Measurements from ENCODE around the gene SYTL4. TPM values are rescaled to one million over a fixed set of nuclear protein-coding genes. Genes with fewer than 3 reads are reported as not detected.

The SYTL4 gene
- total RNA-seq, 2 donors from 2014 or later: not detected

GRCh38 chrX:100717363-100717762, 14.6 kb downstream of the SYTL4 start:
- no peak for ATAC-seq (replicated peaks)
- H3K27ac Mint-ChIP-seq: no peak overlapping the region
- H3K4me3 Mint-ChIP-seq: no peak overlapping the region
- H3K36me3 Mint-ChIP-seq (ENCODE audit: low read depth): no peaks in the 10 kb centered on the region
- H3K4me1 Mint-ChIP-seq: no peaks in the 10 kb centered on the region
- H3K27me3 Mint-ChIP-seq: no peaks in the 10 kb centered on the region
- no peaks in the 10 kb centered on the region for H3K9me3 Mint-ChIP-seq

DNA sequence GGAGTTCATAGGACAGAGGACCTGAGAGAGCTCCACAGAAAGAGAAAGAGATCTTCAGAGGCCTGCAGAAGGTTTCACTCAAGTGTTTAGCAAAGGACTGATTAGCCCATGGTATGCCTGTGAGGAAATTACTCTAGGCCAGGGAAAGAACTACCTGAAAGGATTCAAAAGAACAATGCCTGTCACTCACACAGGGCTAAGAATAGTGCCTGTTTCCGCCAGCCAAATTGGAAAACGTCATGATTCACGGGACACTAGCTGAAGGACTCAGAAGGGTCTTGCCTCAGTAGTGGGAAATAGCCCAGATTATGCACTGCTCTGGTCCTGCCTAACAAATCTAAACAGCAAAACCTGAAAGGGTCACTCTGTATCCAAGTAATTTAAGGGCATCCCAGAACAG, 21.1 kb downstream of the SYTL4 start:
- ATAC-seq (replicated peaks): no peak
- Mint-ChIP-seq H3K27ac (no peak overlapping the region), H3K4me1 (no peaks in the 10 kb centered on the region), H3K27me3 (peaks cover 6% of the 10 kb centered on the region), H3K36me3 (ENCODE audit: low read depth) (no peaks in the 10 kb centered on the region), H3K9me3 (no peaks in the 10 kb centered on the region), H3K4me3 (no peak overlapping the region)

DNA sequence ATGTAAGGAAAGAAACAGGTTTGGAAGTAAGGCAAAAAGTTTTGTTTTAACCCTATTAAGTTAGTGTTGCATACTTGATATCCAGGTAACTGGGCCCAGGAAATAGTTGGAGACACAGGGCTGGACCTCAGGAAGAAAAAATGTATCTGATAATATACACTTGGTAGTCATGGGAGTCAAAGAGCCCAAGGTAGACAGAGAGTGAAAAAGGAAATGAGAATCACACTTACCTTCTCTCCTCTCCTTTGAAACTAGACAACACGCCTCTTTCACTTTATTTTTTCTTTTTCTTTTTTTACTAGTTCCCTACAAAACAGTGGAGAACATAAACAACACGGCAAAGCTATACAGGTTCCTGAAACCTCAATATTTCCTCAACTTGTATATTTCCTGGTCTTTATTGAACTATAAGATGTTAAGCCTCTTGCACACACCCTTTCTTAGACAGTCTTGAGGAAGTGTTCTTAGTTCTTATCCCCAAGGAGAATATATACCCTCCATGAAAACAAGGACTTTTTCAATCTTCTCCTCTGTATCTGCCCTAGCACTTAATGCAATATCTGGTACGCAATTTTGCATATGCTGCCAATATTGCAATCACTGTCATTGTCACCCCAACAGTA, 27.2 kb downstream of the SYTL4 start:
- Mint-ChIP-seq H3K4me1 (no peaks in the 10 kb centered on the region), H3K9me3 (no peaks in the 10 kb centered on the region), H3K27ac (no peak overlapping the region), H3K4me3 (no peak overlapping the region), H3K36me3 (ENCODE audit: low read depth) (no peaks in the 10 kb centered on the region), H3K27me3 (peaks cover 19% of the 10 kb centered on the region)
- ATAC-seq (replicated peaks): no peak

- Mint-ChIP-seq H3K27ac (no peak overlapping the region), H3K4me1 (no peaks in the 10 kb centered on the region), H3K4me3 (no peak overlapping the region), H3K36me3 (ENCODE audit: low read depth) (no peaks in the 10 kb centered on the region), H3K27me3 (peaks cover 14% of the 10 kb centered on the region), H3K9me3 (no peaks in the 10 kb centered on the region)
- peak; percentile 35 for ATAC-seq (replicated peaks)
These were observed 31.1 kb downstream of the SYTL4 start for GRCh38 chrX:100700809-100701208.

GRCh38 chrX:100698551-100698950, 33.4 kb downstream of the SYTL4 start:
- Mint-ChIP-seq H3K27me3 (peaks cover 19% of the 10 kb centered on the region), H3K4me1 (no peaks in the 10 kb centered on the region), H3K36me3 (ENCODE audit: low read depth) (no peaks in the 10 kb centered on the region), H3K27ac (no peak overlapping the region), H3K4me3 (no peak overlapping the region), H3K9me3 (no peaks in the 10 kb centered on the region)
- ATAC-seq (replicated peaks): no peak

- ATAC-seq (replicated peaks): no peak
- Mint-ChIP-seq H3K36me3 (ENCODE audit: low read depth) (no peaks in the 10 kb centered on the region), H3K9me3 (no peaks in the 10 kb centered on the region), H3K4me1 (no peaks in the 10 kb centered on the region), H3K27ac (no peak overlapping the region), H3K27me3 (peaks cover 23% of the 10 kb centered on the region), H3K4me3 (no peak overlapping the region)
These were observed 35.1 kb downstream of the SYTL4 start for GRCh38 chrX:100696699-100697351.

DNA sequence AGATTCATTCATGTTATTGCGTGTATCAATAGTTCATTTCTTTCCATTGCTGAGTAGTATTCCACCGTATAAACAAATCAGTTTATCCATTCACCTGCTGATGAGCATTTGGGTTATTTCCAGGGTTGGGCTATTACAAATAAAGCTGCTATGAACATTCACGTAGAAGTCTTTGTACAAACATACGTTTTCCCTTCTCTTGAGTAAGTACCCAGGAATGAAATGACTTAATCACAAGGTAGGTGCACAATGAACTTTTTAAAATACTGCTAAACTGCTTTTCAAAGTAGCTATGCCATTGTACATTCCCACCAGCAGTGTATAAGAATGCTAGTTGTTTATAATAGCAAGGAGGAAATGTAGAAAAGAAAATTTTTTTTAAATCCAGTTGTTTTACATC, 35.9 kb downstream of the SYTL4 start:
- no peak overlapping the region for H3K4me3 Mint-ChIP-seq
- H3K9me3 Mint-ChIP-seq: no peaks in the 10 kb centered on the region
- H3K27me3 Mint-ChIP-seq: peaks cover 19% of the 10 kb centered on the region

DNA sequence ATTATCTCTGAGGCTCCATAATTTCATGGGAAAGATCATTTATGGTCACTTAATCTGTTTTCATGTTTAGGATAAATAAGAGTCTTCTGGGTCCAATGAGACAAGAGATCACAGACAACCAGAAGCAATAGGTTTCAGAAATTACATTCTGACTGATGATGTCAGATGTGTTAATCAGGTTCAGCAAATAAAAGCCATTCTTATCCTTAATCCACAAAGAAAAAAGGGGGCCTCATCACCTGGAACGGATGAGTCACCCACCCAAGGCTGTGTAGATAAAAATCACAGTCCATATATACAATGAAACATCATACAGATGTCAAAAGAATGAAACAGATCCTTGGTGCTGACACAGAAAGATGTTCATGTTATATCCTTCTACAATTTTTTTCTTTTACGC, 36.6 kb downstream of the SYTL4 start:
- no peaks in the 10 kb centered on the region for H3K36me3 Mint-ChIP-seq (ENCODE audit: low read depth)
- no peaks in the 10 kb centered on the region for H3K4me1 Mint-ChIP-seq
- no peak for ATAC-seq (replicated peaks)
- H3K9me3 Mint-ChIP-seq: no peaks in the 10 kb centered on the region
- peaks cover 19% of the 10 kb centered on the region for H3K27me3 Mint-ChIP-seq
- H3K27ac Mint-ChIP-seq: no peak overlapping the region
- H3K4me3 Mint-ChIP-seq: no peak overlapping the region

More for the DNA sequence above, 35.9 kb downstream of the SYTL4 start:
- no peak overlapping the region for H3K27ac Mint-ChIP-seq
- ATAC-seq (replicated peaks): no peak
- no peaks in the 10 kb centered on the region for H3K36me3 Mint-ChIP-seq (ENCODE audit: low read depth)
- H3K4me1 Mint-ChIP-seq: no peaks in the 10 kb centered on the region

DNA sequence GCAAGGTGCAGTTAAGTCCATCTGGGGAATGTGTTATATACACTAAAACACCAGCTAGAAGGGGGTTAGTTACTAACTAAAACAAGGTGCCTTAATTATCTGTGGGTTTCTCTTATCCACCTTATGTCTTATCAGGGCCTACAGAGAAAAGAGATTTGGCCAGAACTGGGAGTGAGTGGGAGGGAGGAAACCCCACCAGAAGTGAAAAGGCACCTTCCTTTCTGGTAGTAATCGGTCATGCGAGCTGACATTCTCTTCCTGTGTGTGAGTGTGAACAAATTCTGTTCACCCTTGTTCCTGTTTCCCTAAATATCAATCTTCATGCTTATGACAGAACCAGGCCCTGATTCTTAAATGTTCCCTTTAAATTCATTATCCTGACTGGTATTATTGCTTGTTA, 44.4 kb downstream of the SYTL4 start:
- Mint-ChIP-seq H3K4me3 (no peak overlapping the region), H3K36me3 (ENCODE audit: low read depth) (no peaks in the 10 kb centered on the region), H3K4me1 (peaks cover 5% of the 10 kb centered on the region), H3K27me3 (peaks cover 1% of the 10 kb centered on the region), H3K9me3 (no peaks in the 10 kb centered on the region), H3K27ac (no peak overlapping the region)
- ATAC-seq (replicated peaks): no peak

GRCh38 chrX:100687128-100687527, 44.8 kb downstream of the SYTL4 start:
- Mint-ChIP-seq H3K9me3 (no peaks in the 10 kb centered on the region), H3K4me3 (no peak overlapping the region), H3K27me3 (no peaks in the 10 kb centered on the region), H3K27ac (no peak overlapping the region), H3K36me3 (ENCODE audit: low read depth) (no peaks in the 10 kb centered on the region), H3K4me1 (peaks cover 5% of the 10 kb centered on the region)
- no peak for ATAC-seq (replicated peaks)

GRCh38 chrX:100685997-100686305, 46.0 kb downstream of the SYTL4 start:
- no peak overlapping the region for H3K4me3 Mint-ChIP-seq
- ATAC-seq (replicated peaks): no peak
- no peaks in the 10 kb centered on the region for H3K27me3 Mint-ChIP-seq
- no peaks in the 10 kb centered on the region for H3K36me3 Mint-ChIP-seq (ENCODE audit: low read depth)
- no peaks in the 10 kb centered on the region for H3K9me3 Mint-ChIP-seq
- H3K27ac Mint-ChIP-seq: no peak overlapping the region
- peaks cover 5% of the 10 kb centered on the region for H3K4me1 Mint-ChIP-seq

DNA sequence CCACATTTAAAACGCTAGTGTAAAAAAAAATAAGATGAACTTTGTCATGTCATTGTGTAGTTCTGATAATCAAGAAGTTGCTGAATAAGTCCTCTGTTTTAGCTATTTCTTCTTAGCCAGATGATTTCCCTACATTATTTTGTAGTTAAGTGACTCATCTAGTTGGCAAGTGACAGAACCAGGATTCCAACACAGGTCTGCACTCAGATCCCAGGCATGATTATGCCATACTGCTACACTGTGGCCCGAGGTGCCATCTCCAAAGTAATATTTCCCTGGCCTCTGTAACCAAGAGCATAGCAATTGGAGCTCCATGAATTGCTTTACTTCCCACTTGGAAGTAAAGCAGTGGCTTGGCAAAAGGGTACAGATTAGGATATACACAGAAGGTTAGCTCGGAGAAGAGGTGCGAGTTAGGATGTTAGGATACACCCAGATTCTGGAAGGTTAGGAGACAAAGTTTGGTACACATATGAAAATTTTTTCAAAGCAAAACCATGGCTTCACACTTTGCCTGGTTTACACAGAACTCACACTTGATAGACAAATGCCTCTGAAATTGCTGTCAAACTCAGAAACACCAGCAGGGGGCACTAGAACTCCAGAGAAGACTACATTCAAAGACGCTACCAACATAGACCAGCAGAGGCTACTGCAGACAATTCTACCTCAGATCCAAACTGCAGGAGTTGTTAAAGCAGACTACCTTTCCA, 46.5 kb downstream of the SYTL4 start:
- ATAC-seq (replicated peaks): peak; percentile 67
- Mint-ChIP-seq H3K9me3 (no peaks in the 10 kb centered on the region), H3K4me3 (no peak overlapping the region), H3K27ac (no peak overlapping the region), H3K27me3 (no peaks in the 10 kb centered on the region), H3K4me1 (peaks cover 5% of the 10 kb centered on the region), H3K36me3 (ENCODE audit: low read depth) (no peaks in the 10 kb centered on the region)

GRCh38 chrX:100682939-100683338, 49.0 kb downstream of the SYTL4 start:
- Mint-ChIP-seq H3K9me3 (no peaks in the 10 kb centered on the region), H3K27me3 (no peaks in the 10 kb centered on the region), H3K4me1 (peaks cover 5% of the 10 kb centered on the region), H3K4me3 (no peak overlapping the region), H3K27ac (no peak overlapping the region), H3K36me3 (ENCODE audit: low read depth) (no peaks in the 10 kb centered on the region)
- ATAC-seq (replicated peaks): no peak

DNA sequence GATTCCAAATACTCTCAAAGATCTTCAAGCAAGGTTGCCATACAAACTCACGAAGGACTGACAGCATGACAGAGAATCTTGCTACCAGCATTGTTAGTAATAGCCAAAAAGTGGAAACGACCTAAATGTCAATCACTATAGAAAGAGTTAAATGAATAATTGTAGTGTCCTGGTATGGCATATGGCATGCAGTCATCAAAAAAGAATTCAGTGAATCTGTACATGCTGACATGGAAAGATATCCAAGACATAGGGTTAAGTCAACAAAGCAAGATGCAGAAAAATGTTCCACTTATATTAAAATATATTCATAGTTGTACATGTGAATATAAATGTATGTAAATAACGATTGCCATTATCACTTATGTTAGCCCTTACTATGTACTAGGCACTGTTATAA, 50.3 kb downstream of the SYTL4 start:
- Mint-ChIP-seq H3K36me3 (ENCODE audit: low read depth) (no peaks in the 10 kb centered on the region), H3K27ac (no peak overlapping the region), H3K4me3 (no peak overlapping the region), H3K9me3 (no peaks in the 10 kb centered on the region), H3K4me1 (no peaks in the 10 kb centered on the region), H3K27me3 (no peaks in the 10 kb centered on the region)
- ATAC-seq (replicated peaks): no peak

DNA sequence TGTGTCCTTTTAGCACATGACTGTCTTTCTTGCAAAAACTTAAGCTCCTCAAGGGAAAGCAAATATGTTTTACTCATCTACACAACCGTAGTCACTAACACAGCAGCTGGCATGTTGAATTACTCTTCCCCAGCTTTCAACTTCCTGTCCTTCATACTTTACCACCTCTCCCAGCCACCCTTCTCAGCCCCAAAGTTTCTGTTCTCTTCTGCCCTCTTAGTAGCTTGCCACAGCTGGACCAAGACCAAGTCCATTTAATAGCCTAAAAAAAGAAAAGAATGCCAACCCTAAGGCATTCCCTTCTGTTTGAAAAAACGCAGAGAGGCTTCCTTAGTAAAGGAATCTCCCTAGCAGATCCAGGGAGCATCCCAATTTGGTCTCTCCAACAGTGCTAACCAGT, 51.2 kb downstream of the SYTL4 start:
- H3K9me3 Mint-ChIP-seq: no peaks in the 10 kb centered on the region
- no peak overlapping the region for H3K27ac Mint-ChIP-seq
- no peaks in the 10 kb centered on the region for H3K27me3 Mint-ChIP-seq
- no peaks in the 10 kb centered on the region for H3K36me3 Mint-ChIP-seq (ENCODE audit: low read depth)
- H3K4me1 Mint-ChIP-seq: no peaks in the 10 kb centered on the region
- H3K4me3 Mint-ChIP-seq: no peak overlapping the region
- ATAC-seq (replicated peaks): no peak

All from activated T-helper 17 cell treated with anti-CD3 and anti-CD28 coated beads, Interleukin-2, amount 50 U/mL, for 72 hours (primary cell).